Caco-2 (cell line): ENCODE measurements around the gene TFB2M. TPM values are rescaled to one million over a fixed set of nuclear protein-coding genes. Genes with fewer than 3 reads are reported as not detected.

ENCODE experiments used
- BruUV-seq: library from RNA; stranded (reverse); fragments of 400-500 nt; replicated peaks from 2 replicates; lab custom pipeline; 2021; lab: Mats Ljungman, UMichigan
- CTCF ChIA-PET: fragments of 300-600 bp; sonication (Branson Sonifier 250); formaldehyde crosslinking; loops from one replicate; lab custom pipeline; 2022; ENCODE audit warnings: antibody characterized with exemption; lab: Charles Lee
- POLR2A ChIA-PET: fragments of 300-600 bp; sonication (Branson Sonifier 250); formaldehyde crosslinking; loops from one replicate; lab custom pipeline; 2022; ENCODE audit warnings: antibody characterized with exemption; lab: Charles Lee
- DNase-seq, 2 experiments: peaks; one replicate each; pipeline versions ENCODE4 v3.0.0 to v3.0.0-alpha.2; 2020 to 2022
- H3K27me3 ChIP-seq: replicated peaks from 2 replicates; pipeline ENCODE4 v1.6.0; 2011; ENCODE audit warnings: low read length; ENCODE audit not compliant: control insufficient read depth, insufficient read depth
- H3K36me3 ChIP-seq: 2 replicates; pipeline ENCODE4 v1.5.1; 2011; ENCODE audit warnings: low read length; ENCODE audit not compliant: control insufficient read depth, insufficient read depth
- H3K4me1 ChIP-seq: fragments of 250-450 bp; sonication (Bioruptor Pico); 2 replicates; pipeline ENCODE4 v1.5.1; 2020; ENCODE audit warnings: mild to moderate bottlenecking
- H3K4me3 ChIP-seq: 2 replicates; pipeline ENCODE4 v1.5.1; 2011; ENCODE audit warnings: low read depth, mild to moderate bottlenecking, control low read depth, low read length
- H3K9me3 ChIP-seq: fragments of 250-450 bp; sonication (Bioruptor Pico); 2 replicates; pipeline ENCODE4 v1.5.1; 2020; ENCODE audit warnings: mild to moderate bottlenecking, moderate library complexity
- H3K27ac Mint-ChIP-seq: one replicate; pipeline ENCODE4 v1.8.0; 2022; ENCODE audit warnings: mixed read lengths; ENCODE audit not compliant: unreplicated experiment
- H3K27me3 Mint-ChIP-seq: one replicate; pipeline ENCODE4 v1.8.0; 2022; ENCODE audit warnings: mixed read lengths; ENCODE audit not compliant: insufficient read depth, unreplicated experiment
- H3K36me3 Mint-ChIP-seq: one replicate; pipeline ENCODE4 v1.8.0; 2022; ENCODE audit warnings: mild to moderate bottlenecking, mixed read lengths; ENCODE audit not compliant: insufficient read depth, unreplicated experiment
- H3K4me1 Mint-ChIP-seq: one replicate; pipeline ENCODE4 v1.8.0; 2022; ENCODE audit warnings: low read depth, mixed read lengths; ENCODE audit not compliant: unreplicated experiment
- H3K4me3 Mint-ChIP-seq: one replicate; pipeline ENCODE4 v1.8.0; 2022; ENCODE audit warnings: mild to moderate bottlenecking, moderate library complexity, mixed read lengths; ENCODE audit not compliant: unreplicated experiment
- H3K9me3 Mint-ChIP-seq: one replicate; pipeline ENCODE4 v1.8.0; 2022; ENCODE audit warnings: mixed read lengths; ENCODE audit not compliant: unreplicated experiment
- CTCF ChIP-seq, 2 experiments: fragments of 200-600 bp in 1 of 2; IDR thresholded peaks; 1 replicate in 1 of 2; 2 replicates in 1 of 2; pipeline versions ENCODE4 v1.5.1 to v1.8.0; 2011 to 2022; ENCODE audit warnings: antibody characterized with exemption in 1 of 2, control low read depth in 1 of 2, inconsistent platforms in 1 of 2, low read depth in 1 of 2, low read length in 1 of 2, mild to moderate bottlenecking in 1 of 2, moderate library complexity in 1 of 2; ENCODE audit not compliant: insufficient read depth in 1 of 2, severe bottlenecking in 1 of 2, unreplicated experiment in 1 of 2
- intact Hi-C: fragments of 100-400 bp; cut with micrococcal nuclease; formaldehyde crosslinking; loops from one replicate; pipeline ENCODE4 v1.10.0; 2022; ENCODE audit not compliant: unreplicated experiment
- total RNA-seq: library from RNA; stranded (reverse); gene quantifications from 2 replicates; pipeline ENCODE4 v1.2.3, GENCODE V29; 2022

TFB2M gene
- total RNA-seq, 1 experiment from 2014 or later, result 23.9 TPM

DNA sequence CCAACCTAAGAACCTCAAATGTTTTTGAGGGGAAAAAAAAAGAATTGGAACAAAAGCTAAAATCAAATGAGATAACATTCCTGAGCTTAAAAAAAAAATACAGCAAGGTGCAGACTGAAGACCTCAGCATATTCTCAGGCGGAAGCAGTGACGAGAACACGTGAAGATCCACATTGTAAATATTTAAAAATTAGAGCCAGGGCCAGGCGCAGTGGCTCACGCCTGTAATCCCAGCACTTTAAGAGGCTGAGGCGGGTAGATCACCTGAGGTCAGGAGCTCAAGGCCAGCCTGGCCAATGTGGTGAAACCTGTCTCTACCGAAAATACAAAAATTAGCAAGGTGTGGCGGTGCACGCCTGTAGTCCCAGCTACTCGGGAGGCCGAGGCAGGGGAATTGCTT, 15.7 kb downstream of the TFB2M start:
- no peak overlapping the region for H3K4me3 Mint-ChIP-seq
- DNase-seq, result no peak
- intact Hi-C loops, result no loop called here
- Histone ChIP-seq H3K4me1 (no peaks in the 10 kb centered on the region), H3K27me3 (no peaks in the 10 kb centered on the region), H3K4me3 (no peak overlapping the region), H3K9me3 (no peaks in the 10 kb centered on the region), H3K36me3 (no peaks in the 10 kb centered on the region; the same call in 1 of the 2 replicates)
- H3K27ac Mint-ChIP-seq, result no peak overlapping the region
- no peaks in the 10 kb centered on the region for H3K27me3 Mint-ChIP-seq
- H3K4me1 Mint-ChIP-seq, result no peaks in the 10 kb centered on the region
- H3K9me3 Mint-ChIP-seq, result no peaks in the 10 kb centered on the region
- ChIA-PET POLR2A (no interaction called here), CTCF (no interaction called here)
- peaks cover 65% of the 10 kb centered on the region for H3K36me3 Mint-ChIP-seq
- no peak for TF ChIP-seq CTCF (IDR thresholded peaks at IDR 0.05; ENCODE audit: insufficient read depth in 1 of 2, low read depth in 1 of 2, low read length in 1 of 2, severe bottlenecking in 1 of 2, unreplicated experiment in 1 of 2)
- no TSS peak for BruUV-seq

- H3K27ac Mint-ChIP-seq, result no peak overlapping the region
- no peak overlapping the region for H3K4me3 Mint-ChIP-seq
- no peak for TF ChIP-seq CTCF (IDR thresholded peaks at IDR 0.05; ENCODE audit: insufficient read depth in 1 of 2, low read depth in 1 of 2, low read length in 1 of 2, severe bottlenecking in 1 of 2, unreplicated experiment in 1 of 2)
- H3K9me3 Mint-ChIP-seq, result no peaks in the 10 kb centered on the region
- ChIA-PET POLR2A (no interaction called here), CTCF (no interaction called here)
- Histone ChIP-seq H3K4me1 (no peaks in the 10 kb centered on the region), H3K36me3 (no peaks in the 10 kb centered on the region; the same call in none of the 2 replicates), H3K27me3 (no peaks in the 10 kb centered on the region), H3K4me3 (no peak overlapping the region), H3K9me3 (no peaks in the 10 kb centered on the region)
- H3K4me1 Mint-ChIP-seq, result no peaks in the 10 kb centered on the region
- H3K36me3 Mint-ChIP-seq, result peaks cover 65% of the 10 kb centered on the region
- BruUV-seq, result no TSS peak
- intact Hi-C loops, result no loop called here
- H3K27me3 Mint-ChIP-seq, result no peaks in the 10 kb centered on the region
- DNase-seq, result no peak
Measured at GRCh38 chr1:246549665-246550064, 16.4 kb downstream of the TFB2M start.

DNA sequence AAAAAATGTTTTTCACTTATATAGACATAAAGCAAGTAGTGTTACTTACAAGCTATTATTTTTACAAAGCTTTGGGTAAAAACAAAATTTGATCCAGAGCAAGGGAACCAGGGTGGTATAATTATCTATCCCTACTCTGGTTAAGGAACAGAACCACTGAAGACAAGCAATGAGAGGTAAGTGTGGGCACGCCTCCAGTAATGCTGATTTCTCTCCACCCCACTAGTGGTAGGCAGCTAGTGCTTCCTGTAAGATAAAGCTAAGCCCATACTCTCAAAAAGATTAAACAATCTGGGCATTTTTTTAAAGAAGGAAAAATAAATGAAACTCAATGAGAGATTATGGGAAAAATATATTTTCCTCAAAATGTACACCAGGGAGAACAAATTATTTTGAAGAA, 22.1 kb downstream of the TFB2M start:
- no peaks in the 10 kb centered on the region for H3K27me3 ChIP-seq
- no peaks in the 10 kb centered on the region for H3K4me1 Mint-ChIP-seq
- no peaks in the 10 kb centered on the region for H3K9me3 Mint-ChIP-seq
- no peak overlapping the region for H3K4me3 ChIP-seq
- H3K27me3 Mint-ChIP-seq, result no peaks in the 10 kb centered on the region
- no peak overlapping the region for H3K4me3 Mint-ChIP-seq
- no peaks in the 10 kb centered on the region for H3K9me3 ChIP-seq
- no peak overlapping the region for H3K27ac Mint-ChIP-seq
- no peaks in the 10 kb centered on the region for H3K4me1 ChIP-seq
- H3K36me3 ChIP-seq, result peaks cover 2% of the 10 kb centered on the region; the same call in 1 of the 2 replicates
- CTCF ChIA-PET, result no interaction called here
- BruUV-seq, result no TSS peak
- no peak for DNase-seq
- POLR2A ChIA-PET, result no interaction called here
- no peak for TF ChIP-seq CTCF (IDR thresholded peaks at IDR 0.05; ENCODE audit: insufficient read depth in 1 of 2, low read depth in 1 of 2, low read length in 1 of 2, severe bottlenecking in 1 of 2, unreplicated experiment in 1 of 2)
- peaks cover 59% of the 10 kb centered on the region for H3K36me3 Mint-ChIP-seq
- intact Hi-C loops, result no loop called here
